Tibial nerve (tissue), 4 donors: ENCODE results near the gene C19orf18. TPM values are rescaled to one million over a fixed set of nuclear protein-coding genes. Genes with fewer than 3 reads are reported as not detected.
A peak's percentile ranks its signal among the peaks of the same experiment; 100 is the strongest.

ENCODE experiments used
- DNase-seq, 2 donors: peaks; one replicate each; pipeline ENCODE4 v3.0.0-alpha.2; 2019; ENCODE audit warnings: low spot score in 2 of 2
- H3K27ac ChIP-seq, 4 donors: fragments of 200-600 bp; sonication (generic) in 3 of 4; one replicate each; pipeline ENCODE4 v1.5.1; 2017 to 2019; ENCODE audit warnings: mild to moderate bottlenecking in 1 of 4
- H3K27me3 ChIP-seq, 2 donors: fragments of 200-600 bp; sonication (generic) in 1 of 2; one replicate each; pipeline versions ENCODE4 v1.5.1 to v1.6.0; 2017 to 2019
- H3K36me3 ChIP-seq, 3 donors: fragments of 200-600 bp; sonication (generic); one replicate each; pipeline ENCODE4 v1.5.1; 2018 to 2019
- H3K4me1 ChIP-seq, 4 donors: fragments of 200-600 bp; sonication (generic) in 3 of 4; one replicate each; pipeline ENCODE4 v1.5.1; 2017 to 2019
- H3K4me3 ChIP-seq, 4 donors: fragments of 200-600 bp; sonication (generic) in 3 of 4; one replicate each; pipeline ENCODE4 v1.5.1; 2017 to 2019; ENCODE audit warnings: mild to moderate bottlenecking in 1 of 4, moderate library complexity in 1 of 4
- H3K9me3 ChIP-seq, 4 donors: fragments of 200-600 bp; sonication (generic) in 3 of 4; one replicate each; pipeline ENCODE4 v1.5.1; 2017 to 2019
- CTCF ChIP-seq, 5 experiments: fragments of 200-600 bp in 3 of 5; fragments of 450-650 bp in 2 of 5; sonication (generic) in 3 of 5; IDR thresholded peaks; one replicate each; pipeline ENCODE4 v1.5.1; 2016 to 2019; ENCODE audit warnings: antibody characterized with exemption in 5 of 5, mild to moderate bottlenecking in 3 of 5, moderate library complexity in 2 of 5
- EP300 ChIP-seq, 2 donors: sonication (generic); formaldehyde crosslinking; IDR thresholded peaks; one replicate each; pipeline ENCODE4 v1.6.1; 2017; ENCODE audit warnings: antibody characterized with exemption in 2 of 2, mild to moderate bottlenecking in 1 of 2
- POLR2A ChIP-seq, 2 donors: fragments of 450-650 bp; IDR thresholded peaks; one replicate each; pipeline ENCODE4 v1.6.1; 2017; ENCODE audit warnings: antibody characterized with exemption in 2 of 2, mild to moderate bottlenecking in 2 of 2, moderate library complexity in 2 of 2
- WGBS, 2 donors: methylation state at CpG; one replicate each; pipeline ENCODE4 v1.1.5; 2018; 5-methylcytosine and 5-hydroxymethylcytosine counted together
- total RNA-seq, 4 donors: library from RNA; depleted of rRNA; stranded (reverse); fragments of >200 nt; gene quantifications; one replicate each; pipeline ENCODE4 v1.1.0, GENCODE V29; 2016

The C19orf18 gene
- total RNA-seq, 4 donors from 2014 or later: 0.66 TPM; not detected in 3

- H3K27ac ChIP-seq: no peak overlapping the region
- H3K4me1 ChIP-seq: peaks cover 0 to 11% (median 4%) of the 10 kb centered on the region in 4 donors
- TF ChIP-seq CTCF (IDR thresholded peaks at IDR 0.05): no peak
- TF ChIP-seq EP300 (IDR thresholded peaks at IDR 0.05): no peak
- no peak for TF ChIP-seq POLR2A (IDR thresholded peaks at IDR 0.05)
- H3K27me3 ChIP-seq: no peaks in the 10 kb centered on the region
- no peak overlapping the region for H3K4me3 ChIP-seq
- WGBS, 2 donors: 91 to 94% methylated on average over 24 of the region's 24 CpGs
- H3K9me3 ChIP-seq: peaks cover 0 to 84% (median 4%) of the 10 kb centered on the region in 4 donors
- no peak for DNase-seq
- H3K36me3 ChIP-seq: peaks cover 0 to 27% (median 2%) of the 10 kb centered on the region in 3 donors
Measured at GRCh38 chr19:57949296-57949695, 25.0 kb downstream of the C19orf18 start.

GRCh38 chr19:57947419-57948134 is 26.8 kb downstream of the C19orf18 start, which contains the start of gene ZNF256:
ZNF256 (minus strand) TSS chr19:57947706; CDS start chr19:57947474, 232 bp downstream.
- peaks cover 0 to 86% (median 6%) of the 10 kb centered on the region in 4 donors for H3K9me3 ChIP-seq
- peak; percentile 38 to 70 (median 46) for TF ChIP-seq CTCF (IDR thresholded peaks at IDR 0.05)
- TF ChIP-seq POLR2A (IDR thresholded peaks at IDR 0.05): peak in 1 of 2 donors; percentile 23
- TF ChIP-seq EP300 (IDR thresholded peaks at IDR 0.05): peak in 1 of 2 donors; percentile 82

GRCh38 chr19:57947088-57947418 is 27.3 kb downstream of the C19orf18 start:
- WGBS, 2 donors: 1 to 3% methylated on average over 11 to 16 of the region's 18 CpGs
- no peak for TF ChIP-seq EP300 (IDR thresholded peaks at IDR 0.05)
- TF ChIP-seq CTCF (IDR thresholded peaks at IDR 0.05): no peak
- TF ChIP-seq POLR2A (IDR thresholded peaks at IDR 0.05): no peak
- no peaks in the 10 kb centered on the region for H3K27me3 ChIP-seq
- no peak for DNase-seq
- peaks cover 0 to 87% (median 9%) of the 10 kb centered on the region in 4 donors for H3K9me3 ChIP-seq
- peak overlapping the region in 3 of 4 donors; percentile 76 to 82 (median 78) for H3K27ac ChIP-seq
- peak overlapping the region; percentile 45 to 70 (median 66) for H3K4me3 ChIP-seq
- peaks cover 0 to 11% (median 4%) of the 10 kb centered on the region in 4 donors for H3K4me1 ChIP-seq
- peaks cover 0 to 41% (median 12%) of the 10 kb centered on the region in 3 donors for H3K36me3 ChIP-seq

More at GRCh38 chr19:57947419-57948134, 26.8 kb downstream of the C19orf18 start, which contains the start of gene ZNF256:
- 11 to 12% methylated on average over 38 of the region's 54 CpGs for WGBS, 2 donors
- Histone ChIP-seq H3K4me1 (peaks cover 0 to 11% (median 4%) of the 10 kb centered on the region in 4 donors), H3K27me3 (no peaks in the 10 kb centered on the region), H3K36me3 (peaks cover 0 to 35% (median 6%) of the 10 kb centered on the region in 3 donors), H3K27ac (peak within 1 kb of the TSS in 3 of 4 donors; percentile 76 to 82 (median 78)), H3K4me3 (peak within 1 kb of the TSS; percentile 45 to 70 (median 66))
- peak; percentile 74 to 84 for DNase-seq

- no peaks in the 10 kb centered on the region for H3K27me3 ChIP-seq
- peak overlapping the region in 2 of 4 donors; percentile 69 to 70 for H3K4me3 ChIP-seq
- peaks cover 0 to 11% (median 4%) of the 10 kb centered on the region in 4 donors for H3K4me1 ChIP-seq
- H3K36me3 ChIP-seq: peaks cover 0 to 48% (median 19%) of the 10 kb centered on the region in 3 donors
- DNase-seq: no peak
- TF ChIP-seq EP300 (IDR thresholded peaks at IDR 0.05) (no peak), CTCF (IDR thresholded peaks at IDR 0.05) (no peak), POLR2A (IDR thresholded peaks at IDR 0.05) (no peak)
- no peak overlapping the region for H3K27ac ChIP-seq
- WGBS, 2 donors: 61 to 77% methylated on average over 2 of the region's 2 CpGs
- peaks cover 0 to 88% (median 11%) of the 10 kb centered on the region in 4 donors for H3K9me3 ChIP-seq
Measured at GRCh38 chr19:57946316-57946715, 28.0 kb downstream of the C19orf18 start.

GRCh38 chr19:57941593-57941992 is 32.7 kb downstream of the C19orf18 start:
- H3K4me3 ChIP-seq: no peak overlapping the region
- H3K4me1 ChIP-seq: peaks cover 0 to 7% (median 2%) of the 10 kb centered on the region in 4 donors
- peaks cover 0 to 94% (median 19%) of the 10 kb centered on the region in 3 donors for H3K36me3 ChIP-seq
- H3K9me3 ChIP-seq: peaks cover 0 to 100% (median 31%) of the 10 kb centered on the region in 4 donors
- WGBS, 2 donors: 95 to 98% methylated on average over 3 of the region's 3 CpGs
- H3K27ac ChIP-seq: no peak overlapping the region
- no peak for DNase-seq
- H3K27me3 ChIP-seq: no peaks in the 10 kb centered on the region
- TF ChIP-seq POLR2A (IDR thresholded peaks at IDR 0.05) (no peak), EP300 (IDR thresholded peaks at IDR 0.05) (no peak), CTCF (IDR thresholded peaks at IDR 0.05) (no peak)
